ENCODE data around the gene ITGA2.
"Not testable (repeated sequence)": the region's sequence is repeated elsewhere in the genome, so short reads cannot be mapped to it uniquely, and the experiment has no call there.

ITGA2 gene

GRCh38 chr5:53109056-53109442 is 119.9 kb downstream of the ITGA2 start:
- TF ChIP-seq CTCF (conservative IDR thresholded peaks at IDR 0.05; ENCODE audit: control insufficient read depth, insufficient read depth, low read depth, low read length): no peak
- peak overlapping the region; percentile 74 for H3K4me3 ChIP-seq (ENCODE audit: control insufficient read depth, low read depth, low read length)
- DNase-seq (ENCODE audit: low read depth): no peak

DNA sequence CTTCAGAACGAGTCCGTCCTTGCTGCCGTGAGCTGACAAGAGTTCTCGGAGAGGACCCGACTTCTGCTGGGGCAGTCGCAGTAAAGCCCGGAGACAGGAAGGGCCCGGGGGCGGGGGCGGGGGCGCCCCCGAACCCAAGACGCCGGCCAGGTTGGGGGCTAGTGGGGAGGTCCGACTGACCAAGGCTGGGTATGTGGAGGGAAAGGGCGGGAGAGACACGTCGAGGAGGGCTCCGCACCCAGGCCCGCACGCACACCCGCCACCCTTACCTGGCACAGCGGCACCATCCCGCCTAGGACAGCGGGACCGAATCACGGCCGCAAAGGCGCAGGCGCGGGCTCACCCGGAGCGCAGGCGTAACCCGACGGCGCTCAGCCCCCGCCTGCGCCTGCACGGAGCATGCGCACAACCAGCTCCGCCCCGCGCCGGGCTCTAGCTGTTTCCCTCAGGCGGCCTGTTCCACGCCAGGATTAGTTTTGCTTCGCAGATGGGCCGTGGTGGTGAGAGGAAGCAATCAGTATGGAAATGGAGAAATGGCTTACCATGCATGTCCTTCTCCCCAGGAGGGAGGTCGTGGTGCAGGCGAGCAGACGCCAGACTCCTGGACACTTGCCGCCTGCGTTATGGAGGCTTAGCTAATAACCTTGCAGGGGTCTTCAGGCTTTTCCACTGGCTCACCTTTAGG is 120.4 kb downstream of the ITGA2 start, which contains the start of gene MOCS2:
TSS of gene MOCS2 (minus strand) at position 315 of the 685 bp plus-strand sequence. CDS start 2,583 bp downstream, outside the sequence.
- peak within 1 kb of the TSS; percentile 74 for H3K4me3 ChIP-seq (ENCODE audit: control insufficient read depth, low read depth, low read length)
- DNase-seq (ENCODE audit: low read depth): peak; percentile 85
- TF ChIP-seq CTCF (conservative IDR thresholded peaks at IDR 0.05; ENCODE audit: control insufficient read depth, insufficient read depth, low read depth, low read length): no peak

- no peak for DNase-seq (ENCODE audit: low read depth)
- TF ChIP-seq CTCF (conservative IDR thresholded peaks at IDR 0.05; ENCODE audit: control insufficient read depth, insufficient read depth, low read depth, low read length): no peak
- H3K4me3 ChIP-seq (ENCODE audit: control insufficient read depth, low read depth, low read length): peak overlapping the region; percentile 74
Observed at GRCh38 chr5:53110156-53110555, 121.0 kb downstream of the ITGA2 start.

DNA sequence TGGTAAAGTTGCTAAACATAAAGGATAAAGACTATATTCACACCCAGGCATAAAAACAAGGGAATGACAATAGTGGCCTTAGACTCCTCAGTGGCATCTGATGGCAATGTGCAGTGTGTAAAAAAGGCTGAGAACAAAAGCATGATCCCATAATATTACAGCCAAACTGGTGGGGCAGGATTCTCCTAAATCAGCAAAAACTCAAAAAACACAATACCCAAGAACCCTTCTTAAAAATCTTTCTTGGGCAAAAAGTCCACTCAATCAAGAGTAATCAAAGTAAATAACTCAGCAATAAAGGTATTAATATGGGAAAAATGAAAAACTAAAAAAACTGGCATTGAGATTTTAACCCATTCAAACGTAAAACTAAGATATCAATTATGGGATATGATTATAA is 122.0 kb downstream of the ITGA2 start:
- no peak for TF ChIP-seq CTCF (conservative IDR thresholded peaks at IDR 0.05; ENCODE audit: control insufficient read depth, insufficient read depth, low read depth, low read length)
- no peak overlapping the region for H3K4me3 ChIP-seq (ENCODE audit: control insufficient read depth, low read depth, low read length)
- DNase-seq (ENCODE audit: low read depth): no peak

GRCh38 chr5:53112307-53112706 is 123.2 kb downstream of the ITGA2 start:
- not testable (repeated sequence) for H3K4me3 ChIP-seq (ENCODE audit: control insufficient read depth, low read depth, low read length)

GRCh38 chr5:53112909-53113308 is 123.8 kb downstream of the ITGA2 start:
- no peak overlapping the region for H3K4me3 ChIP-seq (ENCODE audit: control insufficient read depth, low read depth, low read length)
- no peak for TF ChIP-seq CTCF (conservative IDR thresholded peaks at IDR 0.05; ENCODE audit: control insufficient read depth, insufficient read depth, low read depth, low read length)
- DNase-seq (ENCODE audit: low read depth): no peak

More at GRCh38 chr5:53112307-53112706, 123.2 kb downstream of the ITGA2 start:
- not testable (repeated sequence) for DNase-seq (ENCODE audit: low read depth)

GRCh38 chr5:53113947-53114346 is 124.8 kb downstream of the ITGA2 start:
- TF ChIP-seq CTCF (conservative IDR thresholded peaks at IDR 0.05; ENCODE audit: control insufficient read depth, insufficient read depth, low read depth, low read length): no peak
- DNase-seq (ENCODE audit: low read depth): no peak
- no peak overlapping the region for H3K4me3 ChIP-seq (ENCODE audit: control insufficient read depth, low read depth, low read length)
